ENCODE results near the gene DMRT1.
A peak's percentile ranks its signal among the peaks of the same experiment; 100 is the strongest.
"Not testable (repeated sequence)": the region's sequence is repeated elsewhere in the genome, so short reads cannot be mapped to it uniquely, and the experiment has no call there.

DMRT1 gene

DNA sequence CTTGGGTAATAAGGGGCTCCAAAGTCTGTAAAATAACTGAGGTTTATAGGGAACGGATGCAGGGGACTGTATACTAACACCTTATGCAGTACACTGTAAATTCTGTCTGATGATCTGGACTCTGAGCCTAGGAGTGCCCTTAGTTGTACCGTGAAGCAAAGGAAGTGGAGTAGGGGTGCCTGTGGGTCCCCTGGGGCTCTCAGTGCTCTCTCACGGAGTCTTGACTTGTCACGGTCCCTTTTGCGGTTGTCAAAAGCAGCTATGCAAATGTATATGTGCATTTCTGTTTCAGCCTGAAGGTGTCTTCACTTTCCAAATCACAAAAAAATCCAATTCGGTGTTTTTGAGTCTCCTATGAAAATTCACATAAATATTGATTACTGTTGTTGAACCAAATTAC lies 17.8 kb downstream of the DMRT1 start:
- no peak for DNase-seq (ENCODE audit: low read depth in 2 of 2)

- DNase-seq (ENCODE audit: low read depth in 2 of 2) = no peak
Measured at GRCh38 chr9:860706-861105, 19.2 kb downstream of the DMRT1 start.

DNA sequence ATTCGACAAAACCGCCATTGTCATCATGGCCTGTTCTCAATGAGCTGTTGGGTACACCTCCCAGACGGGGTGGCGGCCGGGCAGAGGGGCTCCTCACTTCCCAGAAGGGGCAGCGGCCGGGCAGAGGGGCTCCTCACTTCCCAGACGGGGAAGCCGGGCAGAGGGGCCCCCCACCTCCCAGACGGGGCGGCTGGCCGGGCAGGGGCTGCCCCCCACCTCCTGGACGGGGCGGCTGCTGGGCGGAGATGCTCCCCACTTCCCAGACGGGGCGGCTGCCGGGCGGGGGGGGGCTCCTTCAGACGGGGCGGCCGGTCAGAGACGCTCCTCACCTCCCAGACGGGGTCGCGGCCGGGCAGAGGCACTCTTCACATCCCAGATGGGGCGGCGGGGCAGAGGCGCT lies 20.0 kb downstream of the DMRT1 start:
- DNase-seq (ENCODE audit: low read depth in 2 of 2) = not testable (repeated sequence)

- DNase-seq (ENCODE audit: low read depth in 2 of 2) = no peak
Measured at GRCh38 chr9:875119-875962, 33.8 kb downstream of the DMRT1 start.

DNA sequence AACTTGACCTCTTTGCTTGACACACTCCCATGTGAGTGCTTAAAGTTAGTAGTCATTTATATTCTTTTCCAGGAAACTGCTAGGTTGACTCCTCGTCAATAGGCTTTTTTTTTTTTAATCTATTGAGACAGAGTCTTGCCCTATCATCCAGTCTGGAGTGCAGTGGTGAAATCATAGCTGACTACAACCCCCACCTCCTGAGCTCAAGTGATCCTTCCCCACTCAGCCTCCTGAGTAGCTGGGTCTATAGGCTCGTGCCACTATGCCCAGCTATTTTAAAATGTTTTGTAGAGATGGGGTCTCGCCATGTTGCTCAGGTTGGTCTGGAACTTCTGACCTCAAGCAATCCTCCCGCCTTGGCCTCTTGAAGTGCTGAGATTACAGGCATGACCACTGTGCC lies 34.9 kb downstream of the DMRT1 start:
- DNase-seq (ENCODE audit: low read depth in 2 of 2) = no peak

DNA sequence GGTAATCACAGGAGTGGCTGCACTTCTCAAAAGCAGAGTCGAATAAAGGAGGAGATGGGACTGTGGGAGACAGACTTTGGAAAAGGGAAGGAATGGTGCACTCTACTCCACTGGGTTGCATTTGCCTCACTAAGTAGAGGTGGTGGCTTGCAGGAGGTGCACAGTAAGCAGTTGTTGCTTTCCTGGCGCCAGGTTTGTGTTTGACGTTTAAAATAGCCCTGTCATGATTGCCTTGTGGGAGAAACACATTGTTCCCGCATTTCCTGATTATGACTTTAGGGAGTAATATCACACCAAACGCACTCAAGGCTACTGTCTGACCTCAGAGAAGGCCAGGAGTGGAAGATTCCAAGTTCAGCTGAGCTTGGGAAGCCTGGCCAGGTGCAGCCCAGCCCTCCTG lies 36.7 kb downstream of the DMRT1 start:
- DNase-seq (ENCODE audit: low read depth in 2 of 2) = no peak

DNA sequence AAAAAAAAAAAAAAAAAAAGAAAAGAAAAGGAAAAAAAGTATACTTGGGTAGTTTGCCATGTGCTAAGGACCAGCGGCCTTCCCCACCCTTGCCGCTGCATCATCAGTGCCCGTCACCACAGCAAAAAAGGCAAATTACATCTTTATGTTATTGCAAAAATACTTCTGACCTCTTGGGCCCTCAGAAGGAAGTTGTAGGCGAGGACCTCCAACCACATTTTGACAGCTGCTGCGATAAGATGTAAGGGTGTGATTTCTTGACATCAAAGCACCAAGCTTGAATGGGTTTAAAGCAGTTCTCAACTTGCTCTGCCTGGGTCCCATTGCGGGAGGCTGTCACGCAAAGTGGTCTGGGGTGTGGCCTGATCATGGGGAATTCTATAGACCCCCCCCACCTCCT lies 39.2 kb downstream of the DMRT1 start:
- peak in 1 of 2 donors; percentile 18 for DNase-seq (ENCODE audit: low read depth in 2 of 2)

DNA sequence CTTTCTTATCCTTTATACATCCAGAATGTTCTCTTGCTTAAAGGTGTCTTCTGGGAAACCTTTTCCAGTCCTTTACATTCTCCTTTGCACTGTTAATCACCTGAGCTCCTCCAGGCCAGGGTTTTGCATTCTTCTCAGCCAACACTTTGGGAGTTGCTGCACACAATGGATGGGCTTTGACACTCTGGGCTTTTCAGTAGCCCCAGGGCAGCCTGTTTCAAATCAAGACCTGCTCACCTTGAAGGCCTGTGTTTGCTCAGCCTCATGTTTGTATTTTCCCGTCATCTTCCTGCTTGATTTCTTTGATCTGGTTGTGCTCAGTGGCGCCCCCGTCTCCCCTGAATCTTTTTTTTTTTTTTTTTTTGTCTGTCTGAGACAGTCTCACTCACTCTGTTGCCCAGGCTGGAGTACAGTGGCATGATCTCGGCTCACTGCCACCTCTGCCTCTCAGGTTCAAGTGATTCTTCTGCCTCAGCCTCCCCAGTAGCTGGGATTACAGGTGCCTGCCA lies 41.0 kb downstream of the DMRT1 start:
- DNase-seq (ENCODE audit: low read depth in 2 of 2) = no peak

DNA sequence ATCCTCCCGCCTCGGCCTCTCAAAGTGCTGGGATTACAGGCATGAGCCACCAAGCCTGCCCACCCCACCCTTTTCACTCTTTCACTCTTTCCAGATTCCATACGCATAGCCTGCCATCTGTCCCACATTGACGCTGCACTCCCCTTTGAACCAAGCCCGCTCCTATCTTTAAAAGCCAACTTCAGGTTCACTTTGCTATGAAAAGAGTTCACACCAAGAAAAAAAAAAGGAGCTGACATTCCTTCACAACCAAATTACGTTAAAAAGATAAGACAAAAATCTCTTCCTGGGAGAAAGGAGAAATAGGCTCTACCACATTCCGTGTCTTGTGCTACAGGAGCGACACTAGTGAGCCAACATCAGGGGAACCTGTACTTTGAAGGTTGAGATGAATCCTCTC lies 41.5 kb downstream of the DMRT1 start:
- DNase-seq (ENCODE audit: low read depth in 2 of 2) = no peak

- DNase-seq (ENCODE audit: low read depth in 2 of 2) = no peak
Measured at GRCh38 chr9:886886-887285, 45.4 kb downstream of the DMRT1 start.

- DNase-seq (ENCODE audit: low read depth in 2 of 2) = no peak
Measured at GRCh38 chr9:892123-892522, 50.6 kb downstream of the DMRT1 start.

DNA sequence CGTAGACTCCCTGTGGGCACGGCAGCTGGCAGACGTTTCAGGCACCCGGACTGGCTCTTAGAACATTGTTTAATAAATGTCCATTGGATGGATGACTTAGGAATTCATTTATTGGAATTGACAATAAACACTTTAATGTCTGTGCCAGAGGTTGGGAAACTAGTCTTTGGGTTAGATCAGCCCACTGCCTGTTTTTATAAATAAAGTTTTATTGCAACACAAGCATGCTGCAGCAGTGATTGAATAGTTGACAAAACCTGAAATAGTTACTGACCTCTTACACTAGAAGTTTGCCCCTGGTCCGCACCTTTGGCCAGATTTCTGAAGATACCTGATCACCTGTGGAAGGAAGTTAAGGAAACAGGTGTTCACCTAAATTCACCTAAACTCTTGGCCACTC lies 51.6 kb downstream of the DMRT1 start:
- DNase-seq (ENCODE audit: low read depth in 2 of 2) = no peak

GRCh38 chr9:893843-894420 lies 52.4 kb downstream of the DMRT1 start:
- DNase-seq (ENCODE audit: low read depth in 2 of 2) = peak; percentile 44 to 50

DNA sequence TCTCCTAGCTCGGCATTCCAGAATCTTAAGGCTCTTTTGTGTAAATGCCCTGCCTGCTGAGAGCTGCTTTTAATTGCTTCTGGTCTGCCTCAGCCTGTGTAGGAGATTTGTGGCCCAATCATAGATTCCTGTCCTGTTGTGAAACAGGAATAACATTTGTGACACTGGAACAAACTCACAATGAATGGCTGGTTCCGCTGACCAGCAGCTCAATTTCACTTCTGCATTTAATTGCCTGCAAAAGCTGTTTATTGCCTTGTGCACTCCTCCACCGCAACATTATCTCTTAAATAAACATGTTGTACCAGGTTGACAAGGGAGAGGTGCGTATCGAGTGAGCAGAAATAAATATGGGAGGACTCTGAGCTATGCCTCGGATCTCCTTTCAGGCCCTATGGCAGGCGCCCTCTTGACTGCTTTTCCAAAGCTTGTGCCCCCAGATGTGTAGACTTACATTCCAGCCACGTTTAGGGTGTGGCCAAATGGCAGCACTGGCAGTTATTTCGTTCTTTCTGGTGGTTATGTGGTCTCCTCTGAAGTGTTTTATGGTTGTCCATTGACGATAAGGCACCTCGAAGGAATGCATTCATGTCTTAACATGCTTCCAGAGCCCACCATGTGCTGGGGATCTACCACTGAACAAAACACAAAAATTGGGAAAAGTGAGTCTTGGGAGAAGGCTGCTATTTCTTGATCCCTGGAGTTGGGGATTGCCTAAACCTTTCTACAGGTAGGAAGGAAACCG lies 58.1 kb downstream of the DMRT1 start:
- no peak for DNase-seq (ENCODE audit: low read depth in 2 of 2)

DNA sequence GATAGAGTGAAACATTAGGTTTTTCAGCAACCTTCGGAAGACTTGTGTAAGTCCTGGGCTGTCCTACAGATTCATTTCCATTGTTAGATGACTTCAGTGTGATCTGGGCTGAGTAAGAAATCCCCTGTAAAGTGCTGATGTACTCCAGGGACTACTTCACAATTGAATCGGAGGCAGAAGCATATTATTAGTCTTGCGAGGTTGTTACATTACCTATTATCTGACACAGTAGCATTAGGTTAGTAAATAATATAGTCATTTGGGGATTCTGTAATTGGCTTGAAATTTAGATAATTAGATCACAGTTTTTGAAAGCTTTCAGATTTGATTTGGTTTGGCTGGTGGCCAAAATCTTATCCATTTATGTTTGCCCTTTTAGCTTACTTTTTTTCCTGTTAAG lies 62.4 kb downstream of the DMRT1 start:
- DNase-seq (ENCODE audit: low read depth in 2 of 2) = no peak

DNA sequence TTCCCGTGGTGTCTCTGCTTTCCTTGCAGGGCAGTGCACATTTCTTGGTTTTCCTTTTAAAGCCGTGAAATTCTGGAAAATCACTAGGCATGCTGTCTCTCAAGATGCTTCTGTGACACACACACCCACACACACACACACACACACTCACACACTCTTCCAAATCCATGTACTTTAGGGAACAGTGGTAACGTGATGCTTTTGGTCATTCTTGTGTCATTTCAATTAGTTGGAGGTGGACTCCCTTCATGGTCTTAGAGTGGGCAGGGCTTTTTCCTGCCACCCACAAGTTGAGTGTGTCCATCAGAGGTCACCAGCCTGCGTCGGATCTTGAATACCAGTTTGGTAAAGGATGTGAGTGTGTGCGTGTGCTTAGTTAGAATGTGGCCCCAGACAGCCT lies 64.4 kb downstream of the DMRT1 start:
- DNase-seq (ENCODE audit: low read depth in 2 of 2) = no peak

DNA sequence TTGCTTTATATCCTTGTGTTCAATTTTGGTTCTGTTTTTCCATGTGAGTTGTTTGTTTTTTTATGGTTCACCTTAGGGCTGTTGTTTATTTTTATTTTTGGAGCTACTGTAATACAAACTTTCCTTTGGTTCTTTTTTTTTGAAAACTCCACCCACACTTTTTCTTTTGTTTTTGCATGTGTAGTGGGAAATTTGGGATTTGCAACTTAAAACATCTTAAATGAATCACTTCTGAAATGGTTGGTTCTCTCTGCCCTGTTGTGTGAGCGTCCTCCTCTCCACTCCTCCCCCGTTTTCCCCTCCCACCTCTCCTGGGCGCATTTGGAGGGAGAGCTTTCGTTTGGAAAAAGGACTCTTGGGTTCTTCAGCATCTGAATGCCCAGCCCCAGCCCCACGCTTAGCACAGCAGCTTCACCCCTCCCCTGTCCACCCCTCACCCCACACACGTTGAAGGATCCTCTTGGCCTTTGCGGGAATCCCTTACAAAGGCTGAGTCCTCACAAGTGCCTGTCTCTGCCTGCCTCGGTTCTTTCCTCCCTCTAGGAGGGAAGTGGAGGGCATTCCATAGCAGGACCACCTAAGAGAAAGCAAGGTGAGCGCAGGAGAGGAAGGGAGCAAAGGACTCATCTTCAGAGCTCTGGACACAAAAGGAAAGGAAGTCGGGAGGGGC lies 67.2 kb downstream of the DMRT1 start:
- DNase-seq (ENCODE audit: low read depth in 2 of 2) = no peak

DNA sequence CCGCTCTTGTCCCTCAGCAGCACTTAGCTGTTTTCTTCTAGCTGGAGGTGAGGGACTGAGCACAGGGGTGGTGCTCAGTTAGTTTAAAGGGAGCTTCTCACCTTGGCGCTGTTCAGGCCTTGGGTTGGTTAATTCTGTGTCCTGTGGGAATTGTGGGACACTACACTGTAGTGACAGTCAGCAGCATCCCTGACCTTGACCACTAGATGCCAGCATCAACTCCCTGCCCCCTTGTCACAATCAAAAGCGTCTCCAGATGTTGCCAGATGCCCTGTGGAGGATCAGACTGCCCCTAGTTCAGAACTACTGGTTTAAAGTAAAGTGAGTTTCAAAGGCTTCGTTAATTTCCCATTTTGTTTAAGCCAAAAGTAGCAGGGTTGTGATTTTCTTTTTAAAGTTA lies 69.5 kb downstream of the DMRT1 start:
- DNase-seq (ENCODE audit: low read depth in 2 of 2) = no peak

DNA sequence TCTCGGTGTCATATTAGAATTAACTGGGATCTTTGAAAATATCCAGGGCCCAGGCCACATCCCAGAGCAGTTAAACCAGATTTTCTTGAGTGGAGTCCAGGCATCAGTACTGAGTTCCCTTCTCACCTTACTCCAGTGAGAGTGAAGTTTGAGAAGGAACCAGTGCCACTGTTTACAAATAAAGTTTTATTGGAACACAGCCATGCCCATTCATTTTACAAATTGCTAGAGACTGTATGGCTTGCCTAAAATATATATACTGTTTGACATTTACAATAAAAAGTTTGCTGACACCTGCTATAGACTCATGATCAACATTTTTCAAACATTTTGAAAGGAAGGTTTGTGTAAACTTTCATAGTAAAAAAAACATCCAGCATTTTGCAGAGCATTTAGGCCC lies 71.3 kb downstream of the DMRT1 start:
- DNase-seq (ENCODE audit: low read depth in 2 of 2) = no peak

- DNase-seq (ENCODE audit: low read depth in 2 of 2) = not testable (repeated sequence)
Measured at GRCh38 chr9:913526-913925, 72.0 kb downstream of the DMRT1 start.

DNA sequence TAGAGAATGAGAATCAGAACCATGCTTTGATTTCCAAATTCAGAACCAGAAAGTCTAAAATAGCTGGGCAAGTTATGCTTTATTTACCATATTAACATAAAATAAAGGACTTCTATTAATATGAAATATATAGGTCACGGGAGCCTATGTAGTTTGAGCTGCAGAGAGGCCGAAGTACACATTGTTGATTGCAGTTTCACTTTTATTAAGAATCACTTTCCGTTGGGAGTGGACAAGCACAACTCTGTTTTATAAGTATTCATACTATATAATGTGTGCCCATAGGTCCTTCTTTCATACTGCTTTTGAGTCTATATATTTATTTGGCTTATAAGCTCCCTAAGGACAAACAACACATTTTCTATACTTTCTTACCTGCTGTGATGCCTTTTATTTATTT lies 76.2 kb downstream of the DMRT1 start:
- no peak for DNase-seq (ENCODE audit: low read depth in 2 of 2)

DNA sequence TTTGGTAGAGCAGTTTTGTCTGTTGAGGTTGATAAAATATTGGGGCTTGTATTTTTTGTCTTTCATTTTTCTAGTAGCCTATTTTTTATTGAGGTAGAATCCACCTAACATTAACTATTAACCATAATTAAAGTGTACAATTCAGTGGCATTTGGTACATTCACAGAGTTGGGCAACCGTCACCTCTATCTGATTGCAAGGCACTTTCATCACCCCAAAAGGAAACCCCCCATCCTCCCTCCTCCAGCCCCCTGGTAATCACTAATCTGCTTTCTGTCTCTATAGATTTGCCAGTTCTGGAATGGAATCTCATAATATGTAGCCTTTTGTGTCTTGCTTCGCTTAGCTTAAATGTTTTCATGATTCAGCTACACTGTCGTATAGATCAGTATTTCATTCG lies 79.4 kb downstream of the DMRT1 start:
- no peak for DNase-seq (ENCODE audit: low read depth in 2 of 2)

All from stimulated activated CD8-positive, alpha-beta memory T cell treated with anti-CD3 and anti-CD28 coated beads, Interleukin-15, amount 100 ng/mL, for 48 hours (primary cell).